Right cardiac atrium (tissue), 5 donors: ENCODE data around the gene IQGAP3. TPM values are rescaled to one million over a fixed set of nuclear protein-coding genes. Genes with fewer than 3 reads are reported as not detected.

Experiments
- ATAC-seq, 2 donors: fragments of 200-7000 bp; cut with Tn5 transposase; one replicate each; pipeline versions ENCODE4 v1.8.0 to v1.9.1; 2020; ENCODE audit warnings: moderate library complexity in 2 of 2, mild to moderate bottlenecking in 1 of 2
- DNase-seq, 3 donors: peaks; one replicate each; pipeline ENCODE4 v3.0.0-alpha.2; 2020
- H3K27ac ChIP-seq: one replicate; pipeline ENCODE4 v1.5.1; 2013; ENCODE audit warnings: mild to moderate bottlenecking, low read length, control low read depth, moderate library complexity
- H3K27me3 ChIP-seq: one replicate; pipeline ENCODE4 v1.6.1; 2013; ENCODE audit not compliant: control insufficient read depth, insufficient read depth
- H3K4me1 ChIP-seq: one replicate; pipeline ENCODE4 v1.6.1; 2013; ENCODE audit warnings: low read length; ENCODE audit not compliant: control insufficient read depth, insufficient read depth
- H3K4me3 ChIP-seq: one replicate; pipeline ENCODE4 v1.5.1; 2013; ENCODE audit warnings: low read length, control low read depth
- H3K9me3 ChIP-seq: one replicate; pipeline ENCODE4 v1.6.1; 2013; ENCODE audit warnings: low read length; ENCODE audit not compliant: control insufficient read depth
- WGBS: extraction: QIAGEN DNeasy Blood & Tissue Kit; methylation state at CpG from one replicate; pipeline ENCODE4 v1.1.7; 2013; 5-methylcytosine and 5-hydroxymethylcytosine counted together
- intact Hi-C, 4 donors: fragments of 100-400 bp; cut with DNase I; formaldehyde crosslinking; loops; one replicate each; pipeline versions ENCODE4 v1.11.0 to v1.14.0; 2022 to 2023
- polyA plus RNA-seq: library from polyadenylated mRNA; stranded (reverse); fragments of 200-250 nt; gene quantifications from one replicate; pipeline ENCODE4 v1.2.3, GENCODE V29; 2013
- total RNA-seq, 4 donors: library from RNA; stranded (reverse); fragmentation: NEBNext Ultra II Directional; extraction: Animal tissue kit (Norgen Biotek cat#: 25700); gene quantifications; one replicate each; pipeline ENCODE4 v1.2.1, GENCODE V29; 2021
- donor health status: healthy with polysubstance abuse.
- donor health status: DM: no; HTN: yes; CAD: no.
- donor health status: DM: no; HTN: no; CAD: no.
- donor health status: DM: no; HTN: yes; CAD: no; lungs with severe emphysema.
- donor health status: DM: yes; HTN: yes; CAD: no.

Gene IQGAP3
- total and polyA plus RNA-seq, 5 donors = 0.06 to 0.86 (median 0.42) TPM

GRCh38 chr1:156478250-156478627 lies 94.1 kb downstream of the IQGAP3 start:
- ATAC-seq (peak in 1 of 2 donors; percentile 24), DNase-seq (peak in 2 of 3 donors; percentile 55 to 59)
- H3K4me1 ChIP-seq = peaks cover 18% of the 10 kb centered on the region
- H3K4me3 ChIP-seq = no peak overlapping the region
- no peaks in the 10 kb centered on the region for H3K27me3 ChIP-seq
- peak overlapping the region; percentile 76 for H3K27ac ChIP-seq
- intact Hi-C loops = loop anchor here in 1 of 4 donors (10.0 kb wide), 1 partner anchor 117 kb away; the partner anchor contains the start of gene NAXE
- WGBS = 73% methylated on average over 8 of the region's 8 CpGs
- H3K9me3 ChIP-seq = no peaks in the 10 kb centered on the region

GRCh38 chr1:156477526-156478249 lies 94.7 kb downstream of the IQGAP3 start:
- peak overlapping the region; percentile 76 for H3K27ac ChIP-seq
- no peaks in the 10 kb centered on the region for H3K9me3 ChIP-seq
- DNase-seq (peak in 2 of 3 donors; percentile 43 to 59), ATAC-seq (no peak)
- WGBS = 50% methylated on average over 3 of the region's 3 CpGs
- H3K27me3 ChIP-seq = no peaks in the 10 kb centered on the region
- intact Hi-C loops = loop anchor here in 1 of 4 donors (10.0 kb wide), 1 partner anchor 117 kb away; the partner anchor contains the start of gene NAXE
- H3K4me3 ChIP-seq = no peak overlapping the region
- H3K4me1 ChIP-seq = peaks cover 17% of the 10 kb centered on the region

- intact Hi-C loops = loop anchor here in 1 of 4 donors (10.0 kb wide), 1 partner anchor 118 kb away; the partner anchor contains the start of gene NAXE
- peak; percentile 7 to 27 for ATAC-seq
- Histone ChIP-seq H3K4me1 (peaks cover 19% of the 10 kb centered on the region), H3K4me3 (no peak overlapping the region), H3K27ac (peak overlapping the region; percentile 76), H3K9me3 (no peaks in the 10 kb centered on the region), H3K27me3 (no peaks in the 10 kb centered on the region)
- DNase-seq = peak; percentile 66 to 81 (median 78)
- WGBS = 37% methylated on average over 8 of the region's 8 CpGs
Observed at GRCh38 chr1:156476501-156477298, 95.7 kb downstream of the IQGAP3 start.

DNA sequence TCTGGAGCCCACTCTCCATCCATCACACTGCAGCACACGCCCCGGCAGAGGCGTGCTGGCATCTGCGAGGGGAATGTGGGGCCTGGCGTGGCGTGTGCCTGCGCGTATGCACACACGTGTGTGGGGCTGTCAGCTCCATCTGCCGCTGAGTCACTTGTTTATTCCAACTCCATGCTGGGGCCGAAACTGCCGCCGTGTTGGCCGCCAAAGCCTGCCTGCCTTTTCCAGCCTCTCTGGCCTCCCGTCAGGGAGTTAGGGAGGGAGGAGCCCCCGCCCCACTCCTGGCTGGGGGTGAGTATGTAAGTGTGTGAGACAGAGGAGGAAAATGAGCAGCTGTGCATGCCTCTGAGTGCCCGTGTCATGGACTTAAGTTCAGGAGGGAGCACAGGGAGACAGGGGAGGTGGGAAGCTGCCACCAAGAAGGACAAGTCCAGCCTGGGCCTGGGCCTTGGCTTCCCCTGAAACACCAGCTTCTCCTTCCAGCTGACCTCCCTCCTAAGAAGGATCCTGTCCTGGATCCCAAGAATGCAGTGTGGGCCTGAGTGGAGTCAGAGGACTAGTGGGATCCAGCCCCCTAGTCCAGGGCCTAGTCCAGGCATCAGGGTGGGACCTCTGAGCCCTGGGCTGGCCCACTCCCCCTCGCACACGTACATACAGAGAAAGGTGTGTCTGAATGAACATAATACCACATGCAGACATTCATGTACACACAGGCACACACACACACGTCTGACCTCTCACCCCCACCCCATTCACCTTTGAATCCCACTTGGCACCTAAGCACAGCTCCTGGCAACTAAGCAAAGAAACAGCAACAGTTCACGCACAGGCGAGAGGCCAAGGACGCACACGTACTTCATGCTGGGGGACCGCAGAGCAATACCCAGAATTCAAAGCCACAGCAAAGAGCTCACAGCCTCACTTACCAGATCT lies 96.5 kb downstream of the IQGAP3 start:
- H3K27ac ChIP-seq = peak overlapping the region; percentile 76
- no peaks in the 10 kb centered on the region for H3K27me3 ChIP-seq
- peak; percentile 88 to 95 (median 94) for DNase-seq
- peak; percentile 63 to 78 for ATAC-seq
- intact Hi-C loops = loop anchor here in 1 of 4 donors (10.0 kb wide), 1 partner anchor 119 kb away; the partner anchor contains the start of gene NAXE
- peaks cover 18% of the 10 kb centered on the region for H3K4me1 ChIP-seq
- WGBS = 46% methylated on average over 25 of the region's 25 CpGs
- H3K4me3 ChIP-seq = no peak overlapping the region
- H3K9me3 ChIP-seq = no peaks in the 10 kb centered on the region

Other genes starting within 250 kb of the IQGAP3 start
- 100 to 1,000 TPM; 126 to 151 (median 138) TPM for gene CCT3, start 234.3 kb downstream of the IQGAP3 start, total RNA-seq
- 125 TPM for gene CCT3, start 234.3 kb downstream of the IQGAP3 start, polyA plus RNA-seq
- gene TSACC, start 234.0 kb downstream of the IQGAP3 start, total RNA-seq = not detected
- gene TSACC, start 234.0 kb downstream of the IQGAP3 start, polyA plus RNA-seq = 0.38 TPM
- not detected for gene RHBG, start 203.4 kb downstream of the IQGAP3 start, total RNA-seq
- 0.20 TPM for gene RHBG, start 203.4 kb downstream of the IQGAP3 start, polyA plus RNA-seq
- 10 to 100 TPM; 81.5 to 99.2 (median 89.6) TPM for gene MEF2D, start 71.8 kb downstream of the IQGAP3 start, total RNA-seq
- 53.0 TPM for gene MEF2D, start 71.8 kb downstream of the IQGAP3 start, polyA plus RNA-seq
- not detected for gene TTC24, start 7.2 kb upstream of the IQGAP3 start, total RNA-seq
- gene TTC24, start 7.2 kb upstream of the IQGAP3 start, polyA plus RNA-seq = not detected
- 100 to 1,000 TPM in 1 of 4 donors, 10 to 100 TPM in 3; 95.0 to 111 (median 98.9) TPM for gene NAXE, start 19.2 kb upstream of the IQGAP3 start, total RNA-seq
- gene NAXE, start 19.2 kb upstream of the IQGAP3 start, polyA plus RNA-seq = 131 TPM
- gene GPATCH4, start 28.9 kb upstream of the IQGAP3 start, total RNA-seq = 10 to 100 TPM; 13.4 to 21.6 (median 14.5) TPM
- 14.7 TPM for gene GPATCH4, start 28.9 kb upstream of the IQGAP3 start, polyA plus RNA-seq
- 1 to 10 TPM in 2 of 4 donors, under 1 TPM in 2; 0.53 to 1.2 (median 1.1) TPM for gene HAPLN2, start 46.9 kb upstream of the IQGAP3 start, total RNA-seq
- 2.0 TPM for gene HAPLN2, start 46.9 kb upstream of the IQGAP3 start, polyA plus RNA-seq
- gene BCAN, start 69.6 kb upstream of the IQGAP3 start, total RNA-seq = under 1 TPM in 2 of 4 donors, not detected in 2; 0.23 to 0.29 TPM
- gene BCAN, start 69.6 kb upstream of the IQGAP3 start, polyA plus RNA-seq = 0.20 TPM
- gene NES, start 104.8 kb upstream of the IQGAP3 start, total RNA-seq = 100 to 1,000 TPM; 146 to 282 (median 170) TPM
- gene NES, start 104.8 kb upstream of the IQGAP3 start, polyA plus RNA-seq = 257 TPM
- 1 to 10 TPM in 1 of 4 donors, under 1 TPM in 3; 0.71 to 1.6 (median 0.75) TPM for gene CRABP2, start 133.0 kb upstream of the IQGAP3 start, total RNA-seq
- 1.3 TPM for gene CRABP2, start 133.0 kb upstream of the IQGAP3 start, polyA plus RNA-seq
- 10 to 100 TPM; 14.4 to 19.7 (median 17.3) TPM for gene METTL25B, start 155.9 kb upstream of the IQGAP3 start, total RNA-seq
- 18.8 TPM for gene METTL25B, start 155.9 kb upstream of the IQGAP3 start, polyA plus RNA-seq
- gene ISG20L2, start 156.2 kb upstream of the IQGAP3 start, total RNA-seq = 10 to 100 TPM; 13.0 to 23.0 (median 13.9) TPM
- gene ISG20L2, start 156.2 kb upstream of the IQGAP3 start, polyA plus RNA-seq = 9.2 TPM
- 10 to 100 TPM; 63.4 to 88.5 (median 74.9) TPM for gene MRPL24, start 168.5 kb upstream of the IQGAP3 start, total RNA-seq
- 145 TPM for gene MRPL24, start 168.5 kb upstream of the IQGAP3 start, polyA plus RNA-seq
- gene HDGF, start 179.1 kb upstream of the IQGAP3 start, total RNA-seq = 100 to 1,000 TPM; 148 to 171 (median 162) TPM
- gene HDGF, start 179.1 kb upstream of the IQGAP3 start, polyA plus RNA-seq = 124 TPM
- 10 to 100 TPM; 36.3 to 47.1 (median 44.1) TPM for gene PRCC, start 195.0 kb upstream of the IQGAP3 start, total RNA-seq
- gene PRCC, start 195.0 kb upstream of the IQGAP3 start, polyA plus RNA-seq = 36.0 TPM
- gene SH2D2A, start 244.3 kb upstream of the IQGAP3 start, total RNA-seq = 1 to 10 TPM in 3 of 4 donors, under 1 TPM in 1; 0.93 to 6.3 (median 2.2) TPM
- gene SH2D2A, start 244.3 kb upstream of the IQGAP3 start, polyA plus RNA-seq = 2.0 TPM